Measurements from ENCODE around the gene SCUBE2.

The SCUBE2 gene

GRCh38 chr11:9091044-9091922 is at the start of gene SCUBE2:
Gene SCUBE2 (minus strand): TSS chr11:9091599. CDS start chr11:9091528, 71 bp downstream.
- DNase-seq = no peak

DNA sequence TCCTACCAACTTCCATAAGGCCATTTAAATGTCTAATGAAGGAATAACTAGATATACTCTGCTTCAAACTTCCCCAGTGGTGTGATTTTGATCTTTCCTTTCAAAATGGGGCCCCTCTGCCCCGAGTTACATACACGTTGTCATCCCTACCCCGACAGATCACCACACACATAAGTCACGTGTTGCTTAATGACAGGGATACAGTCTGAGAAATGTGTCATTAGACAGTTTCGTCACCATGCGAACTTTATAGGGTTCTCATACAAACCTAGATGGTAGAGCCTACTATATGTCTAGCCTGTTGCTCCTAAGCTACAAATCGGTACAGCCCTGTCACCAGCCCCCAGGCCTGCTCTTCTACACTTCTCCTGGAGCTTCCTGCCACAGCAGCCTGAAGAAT is 49.8 kb upstream of the SCUBE2 start:
- no peak for DNase-seq

GRCh38 chr11:9139628-9140357 is 48.4 kb upstream of the SCUBE2 start:
- DNase-seq = no peak

DNA sequence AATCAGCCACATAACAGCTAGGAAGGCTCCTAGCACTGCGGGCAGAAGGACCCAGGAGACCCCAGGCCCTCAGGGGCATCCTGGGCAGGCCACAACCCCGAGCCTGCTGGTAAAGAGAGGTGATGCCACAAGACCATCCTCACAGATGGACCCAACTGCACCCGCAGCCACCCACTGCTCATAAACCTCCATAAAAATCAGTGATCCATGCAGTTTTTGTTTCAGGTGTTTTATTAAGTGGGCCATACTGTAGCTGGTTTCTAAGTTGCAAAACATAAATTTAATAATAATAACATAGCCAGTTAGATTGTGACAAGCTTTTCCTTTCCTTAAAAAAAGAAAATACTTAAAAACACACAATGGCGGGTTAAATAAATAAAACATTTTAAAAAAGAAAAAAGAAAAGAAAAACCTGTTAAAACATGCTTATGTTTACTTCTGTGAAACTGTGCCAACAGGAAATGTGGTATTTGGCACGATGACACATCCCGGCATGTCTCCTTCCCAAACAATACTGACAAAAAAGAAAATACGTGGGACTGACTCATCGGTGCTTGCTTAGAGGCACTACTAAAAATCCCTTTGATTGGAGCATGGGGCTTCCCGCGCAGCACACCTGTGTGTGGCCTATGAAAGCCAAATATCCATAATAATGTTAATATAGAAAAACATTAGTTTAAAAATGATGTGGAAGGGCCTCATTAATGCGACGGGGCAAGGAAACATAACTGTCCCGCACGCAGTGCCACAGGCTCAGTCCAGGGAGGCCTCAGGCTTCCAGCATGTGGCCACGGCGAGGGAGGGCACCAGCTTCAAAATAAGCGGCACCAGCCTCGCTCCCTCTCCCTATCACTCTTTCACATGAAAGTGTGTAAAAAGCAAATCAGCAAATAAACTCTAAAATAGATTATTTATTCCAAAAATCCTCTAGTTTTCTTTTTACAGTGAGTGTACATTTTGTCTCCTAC is 47.5 kb upstream of the SCUBE2 start:
- peak; percentile 85 for DNase-seq

- peak; percentile 48 for DNase-seq
These were observed 46.7 kb upstream of the SCUBE2 start for GRCh38 chr11:9138133-9138453.

DNA sequence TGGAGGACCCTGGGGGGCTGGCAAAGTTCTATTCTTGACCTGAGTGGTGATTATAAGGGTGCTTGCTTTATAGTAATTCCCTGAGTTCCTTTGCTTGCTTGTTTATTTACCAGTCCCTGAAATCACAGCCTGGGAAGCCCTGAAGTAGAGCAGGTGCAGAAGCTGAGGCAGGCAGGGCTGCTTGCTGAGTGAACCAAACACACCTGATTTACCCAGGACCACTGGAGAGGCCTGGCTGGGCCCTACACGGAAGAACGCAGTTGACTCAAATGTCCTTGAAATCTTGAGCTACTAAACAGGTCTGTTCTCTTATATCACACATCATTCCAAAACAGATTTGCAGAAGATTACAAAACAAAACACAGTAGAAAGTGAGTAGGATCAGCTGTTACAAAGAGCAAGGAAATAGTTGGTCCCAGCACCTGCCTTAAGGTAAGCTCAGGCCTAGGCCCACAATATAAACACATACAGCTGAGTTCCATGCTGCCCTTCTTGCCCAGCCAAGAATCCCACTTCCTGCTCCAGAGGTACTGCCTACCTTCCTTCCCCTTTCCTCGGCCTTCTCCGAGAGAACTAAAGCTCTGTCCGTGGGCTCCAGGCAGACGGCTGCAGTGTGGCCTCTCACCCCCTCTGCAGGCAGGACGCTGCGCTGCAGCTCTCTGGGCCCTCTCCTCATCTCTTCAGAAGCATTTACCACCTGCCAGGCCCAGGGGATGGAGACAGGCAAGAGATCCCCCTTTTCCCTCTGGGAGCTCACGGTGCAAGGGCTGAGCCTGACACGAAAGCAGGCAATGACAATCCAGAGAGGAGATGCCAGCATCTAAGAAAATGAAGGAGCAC is 46.1 kb upstream of the SCUBE2 start:
- DNase-seq = peak; percentile 85

GRCh38 chr11:9136741-9137140 is 45.3 kb upstream of the SCUBE2 start:
- DNase-seq = no peak

- no peak for DNase-seq
These were observed 42.6 kb upstream of the SCUBE2 start for GRCh38 chr11:9133956-9134355.

- DNase-seq = no peak
These were observed 40.9 kb upstream of the SCUBE2 start for GRCh38 chr11:9132203-9132878.

DNA sequence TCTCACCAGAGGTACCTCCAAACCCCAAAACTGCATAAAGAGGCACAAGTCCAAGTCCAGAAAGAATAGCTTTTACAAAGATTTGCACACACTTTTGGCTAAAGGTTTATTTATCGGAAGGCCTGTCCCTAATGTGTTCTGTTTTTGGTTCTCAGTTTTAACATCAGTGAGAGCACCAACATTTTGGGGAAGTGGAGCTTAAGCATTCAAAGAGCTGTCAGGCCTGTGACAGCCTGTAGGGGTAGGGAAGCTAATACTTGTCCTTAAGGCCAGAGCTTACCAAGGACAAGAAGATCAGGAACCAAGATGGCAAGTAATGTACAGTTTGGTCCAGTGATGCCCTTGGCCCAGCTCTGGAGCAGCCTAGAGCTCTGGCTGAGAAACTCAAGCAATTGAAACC is 38.9 kb upstream of the SCUBE2 start:
- no peak for DNase-seq

- DNase-seq = no peak
These were observed 35.2 kb upstream of the SCUBE2 start for GRCh38 chr11:9126636-9127035.

- no peak for DNase-seq
These were observed 33.9 kb upstream of the SCUBE2 start for GRCh38 chr11:9125185-9125886.

DNA sequence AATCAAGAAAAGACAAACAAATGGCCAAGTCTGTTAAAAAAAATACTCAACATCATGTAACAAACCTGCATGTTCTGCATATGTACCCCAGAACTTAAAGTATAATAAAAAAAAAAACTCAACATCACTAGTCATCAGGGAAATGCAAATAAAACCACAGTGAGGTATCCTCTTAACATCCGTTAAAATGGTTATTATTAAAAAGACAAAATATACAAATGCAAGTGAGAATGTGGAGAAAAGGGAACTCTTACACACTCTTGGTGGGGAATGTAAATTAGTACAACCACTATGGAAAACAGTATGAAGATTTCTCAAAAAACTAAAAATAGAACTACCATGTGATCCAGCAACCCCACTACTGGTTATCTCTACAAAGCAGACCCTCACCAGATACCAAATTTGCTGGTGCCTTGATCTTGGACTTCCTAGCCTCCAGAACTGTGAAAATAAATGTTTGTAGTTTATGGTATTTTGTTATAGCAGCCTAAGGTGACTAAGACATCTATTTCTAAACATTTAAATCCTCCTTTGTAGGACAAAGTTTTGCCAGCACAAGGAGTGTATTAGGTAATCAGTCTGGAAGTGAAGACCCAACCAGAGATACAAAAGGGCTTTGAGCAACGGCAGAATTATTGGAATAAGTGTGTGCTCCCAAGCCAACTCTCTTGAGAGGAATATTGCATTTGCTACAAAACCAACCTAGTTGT is 32.4 kb upstream of the SCUBE2 start:
- DNase-seq = no peak

GRCh38 chr11:9121469-9121796 is 30.0 kb upstream of the SCUBE2 start:
- no peak for DNase-seq

- no peak for DNase-seq
These were observed 29.5 kb upstream of the SCUBE2 start for GRCh38 chr11:9120664-9121468.

DNA sequence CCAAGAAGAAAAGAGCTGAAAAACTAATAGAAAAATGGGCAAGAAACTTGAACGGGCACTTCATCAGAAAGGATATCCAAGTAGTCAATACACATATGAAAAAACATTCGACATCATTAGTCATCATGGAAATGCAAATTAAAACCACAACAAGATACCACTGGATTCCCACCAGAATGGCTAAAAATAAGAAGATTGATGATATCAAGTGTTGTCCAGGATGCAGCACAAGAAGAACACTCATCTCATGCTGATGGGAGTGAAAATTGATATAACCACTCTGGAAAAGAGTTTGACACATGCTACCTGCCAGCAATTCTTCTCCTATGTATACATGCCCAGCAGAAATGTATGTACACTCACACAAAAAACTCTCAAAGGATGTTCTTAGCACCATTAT is 26.9 kb upstream of the SCUBE2 start:
- no peak for DNase-seq

- no peak for DNase-seq
These were observed 20.7 kb upstream of the SCUBE2 start for GRCh38 chr11:9112075-9112474.

- DNase-seq = no peak
These were observed 18.7 kb upstream of the SCUBE2 start for GRCh38 chr11:9109858-9110731.

GRCh38 chr11:9104580-9104979 is 13.2 kb upstream of the SCUBE2 start:
- no peak for DNase-seq

Measured in NCI-H1105 (cell line).